HG02610 (cell line): ENCODE results near the gene ERN1.

Source experiments
- ATAC-seq: cut with Tn5 transposase; IDR thresholded peaks from one replicate; pipeline ENCODE4 v1.9.1; 2021; ENCODE audit warnings: mild to moderate bottlenecking, moderate library complexity; ENCODE audit not compliant: unreplicated experiment

The ERN1 gene

DNA sequence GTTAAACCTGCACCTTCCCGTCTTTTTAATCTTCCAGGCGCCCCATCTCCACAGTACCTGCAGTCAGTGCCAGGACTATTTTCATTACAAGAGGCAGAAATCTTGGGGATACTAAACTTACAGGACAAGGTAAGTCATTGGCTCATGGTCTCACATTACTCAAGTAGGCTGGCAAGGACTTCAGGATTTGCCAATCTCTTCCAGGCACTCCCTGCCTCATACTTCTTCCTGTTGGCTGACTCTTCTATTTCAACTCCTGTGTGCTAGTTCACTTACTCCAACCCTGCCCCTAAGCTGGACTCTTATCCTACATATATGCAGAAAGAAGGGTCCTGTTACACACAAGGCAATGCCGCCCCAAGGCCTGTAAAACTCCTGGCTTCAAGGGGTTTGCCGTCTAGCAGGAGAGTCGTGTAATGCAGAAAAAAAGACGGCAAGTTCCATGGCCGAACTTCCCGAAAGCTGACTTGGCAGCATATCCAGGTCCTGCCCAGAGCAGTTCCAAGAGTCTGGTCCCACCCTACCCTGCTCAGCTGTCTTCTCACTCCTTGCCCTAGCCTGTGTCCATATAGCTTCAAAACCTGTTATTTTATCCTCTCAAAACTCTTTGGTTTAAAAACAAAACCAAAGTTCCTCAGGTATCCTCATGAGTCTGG lies 14.8 kb downstream of the ERN1 start:
- ATAC-seq = no peak

DNA sequence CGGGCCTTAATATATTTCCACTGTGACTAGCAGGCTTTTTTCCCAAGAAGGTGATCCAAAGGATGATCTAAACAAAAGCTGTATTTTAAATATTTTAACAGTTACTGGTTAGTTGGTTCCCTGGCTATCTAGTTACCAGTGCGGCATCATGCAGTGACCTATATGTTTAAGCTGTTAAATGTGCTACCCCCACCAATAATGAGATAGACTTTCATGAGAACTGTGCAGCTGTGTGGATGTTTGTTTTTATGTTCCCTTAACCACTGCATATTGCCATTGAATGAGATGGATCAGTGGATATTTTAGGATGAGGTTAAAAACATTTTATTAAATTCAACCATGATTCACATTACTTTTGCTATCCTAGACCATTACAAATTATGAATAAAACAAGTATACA lies 16.9 kb downstream of the ERN1 start:
- ATAC-seq = no peak

DNA sequence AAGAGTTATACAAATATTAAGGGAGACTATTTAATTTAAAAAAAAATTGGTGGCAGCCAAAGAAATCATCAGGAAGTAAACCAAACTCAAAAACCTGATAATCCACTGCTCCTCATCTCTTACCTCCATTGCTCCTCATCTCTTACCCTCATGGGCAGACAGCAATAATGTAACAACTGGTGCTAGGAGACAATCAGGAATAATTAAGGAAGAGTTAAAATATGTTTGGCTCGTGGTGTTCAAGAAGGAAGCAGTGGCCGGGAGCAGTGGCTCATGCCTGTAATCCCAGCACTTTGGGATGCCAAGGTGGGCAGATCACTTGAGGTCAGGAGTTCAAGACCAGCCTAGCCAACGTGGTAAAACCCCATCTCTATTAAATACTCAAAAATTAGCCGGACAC lies 18.1 kb downstream of the ERN1 start:
- no peak for ATAC-seq

DNA sequence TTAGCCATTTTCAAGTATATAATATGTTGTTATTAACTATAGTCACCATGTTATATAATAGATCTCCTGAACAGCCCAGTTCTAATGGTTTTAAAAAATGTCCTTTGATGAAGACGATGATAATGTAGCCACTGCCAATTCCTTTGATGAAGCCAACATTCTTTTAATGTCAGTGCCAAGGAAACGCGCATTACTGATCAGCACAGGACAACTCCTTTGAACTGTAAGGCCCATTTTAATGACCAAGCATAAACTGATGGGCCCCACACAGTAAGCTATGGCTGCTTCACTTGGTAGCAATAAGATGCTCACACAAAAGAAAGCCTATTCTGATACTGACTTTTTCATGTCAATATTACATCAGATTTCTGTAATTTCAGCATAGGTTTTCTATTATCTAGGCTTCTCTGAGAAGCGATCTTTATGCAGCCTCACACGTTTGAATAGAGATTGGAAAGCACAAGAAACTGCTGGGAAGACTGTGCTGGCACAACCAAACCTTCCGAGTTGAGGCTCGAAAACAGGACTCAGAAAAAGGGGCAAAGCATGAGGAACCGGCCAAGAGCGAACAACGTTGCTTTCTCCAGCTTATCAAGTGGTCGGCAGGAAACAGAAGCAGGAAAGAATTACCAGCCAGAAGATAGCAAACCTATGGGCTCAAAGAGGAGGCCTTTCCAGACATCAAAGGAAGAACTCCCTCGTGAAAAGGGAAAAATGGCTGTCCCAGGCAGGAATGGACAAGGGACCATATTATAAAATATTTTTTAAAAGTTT lies 19.4 kb downstream of the ERN1 start:
- no peak for ATAC-seq

DNA sequence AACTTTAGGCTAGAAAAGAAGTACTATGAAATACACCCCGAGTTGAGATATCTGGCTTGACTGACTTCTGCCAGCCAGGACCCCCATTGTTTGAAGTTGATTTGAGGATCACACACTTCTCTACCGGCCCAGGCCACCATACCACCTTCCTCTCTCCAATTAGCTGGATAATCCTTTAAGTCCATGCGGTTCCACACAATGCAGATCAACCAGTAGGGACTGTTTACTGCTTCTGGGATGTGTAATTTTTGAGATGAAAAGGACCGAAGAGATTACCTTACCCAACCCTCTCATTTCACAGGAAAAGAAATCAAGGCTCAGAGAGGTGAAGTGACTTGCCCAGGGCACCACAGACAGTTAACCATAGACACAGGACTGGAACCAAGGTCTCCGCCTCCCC lies 20.5 kb downstream of the ERN1 start:
- no peak for ATAC-seq

DNA sequence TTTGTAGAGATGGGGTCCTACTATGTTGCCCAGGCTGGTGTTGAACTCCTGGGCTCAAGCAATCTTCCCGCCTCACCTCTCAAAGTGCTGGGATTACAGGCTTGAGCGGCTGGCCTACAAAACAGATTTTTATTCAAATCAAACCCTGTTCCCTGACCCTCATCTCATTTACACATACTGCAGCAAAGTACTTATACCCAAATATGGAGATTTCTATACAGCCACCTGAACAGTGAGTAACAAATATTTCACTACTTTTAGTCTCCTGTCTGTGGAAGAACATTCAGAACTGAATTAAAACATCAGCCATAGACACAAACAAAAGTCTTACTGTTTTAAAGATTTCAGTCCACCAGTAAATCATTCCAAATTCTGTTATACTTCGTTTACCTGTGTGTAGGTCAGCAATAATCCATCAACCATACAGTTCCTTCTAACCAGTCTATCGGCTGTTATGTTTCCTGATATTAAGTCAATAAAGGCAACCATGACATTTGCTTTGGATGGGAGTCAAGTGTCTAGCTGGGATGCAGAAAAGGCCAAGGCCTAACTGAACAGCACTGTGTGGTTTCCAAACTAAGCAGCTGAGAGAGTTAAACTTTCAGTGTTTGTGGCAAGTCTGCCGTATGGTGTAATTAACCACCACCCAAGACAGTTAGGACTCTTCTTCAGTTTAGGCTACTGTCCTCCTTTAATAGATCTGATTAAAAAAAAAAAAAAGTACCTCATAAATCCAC lies 22.3 kb downstream of the ERN1 start:
- no peak for ATAC-seq

DNA sequence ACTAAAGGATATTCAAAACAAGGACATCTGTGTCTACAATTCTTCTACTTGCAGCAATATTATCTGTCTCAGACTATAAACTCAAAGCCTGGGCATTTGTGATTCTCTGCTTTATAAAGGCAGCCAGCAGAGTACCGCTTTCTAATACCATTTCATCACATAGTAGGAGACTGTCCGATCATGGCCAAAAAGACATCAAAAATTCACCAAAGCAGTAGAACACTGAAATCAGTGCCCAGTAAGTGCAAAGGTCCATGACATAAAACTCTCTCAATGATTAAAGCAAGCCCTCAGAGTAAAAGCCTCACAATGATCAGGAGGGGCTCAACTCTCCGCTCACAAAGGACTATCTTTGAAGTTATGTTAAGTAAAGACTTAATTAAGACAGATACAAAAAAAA lies 23.0 kb downstream of the ERN1 start:
- ATAC-seq = no peak

DNA sequence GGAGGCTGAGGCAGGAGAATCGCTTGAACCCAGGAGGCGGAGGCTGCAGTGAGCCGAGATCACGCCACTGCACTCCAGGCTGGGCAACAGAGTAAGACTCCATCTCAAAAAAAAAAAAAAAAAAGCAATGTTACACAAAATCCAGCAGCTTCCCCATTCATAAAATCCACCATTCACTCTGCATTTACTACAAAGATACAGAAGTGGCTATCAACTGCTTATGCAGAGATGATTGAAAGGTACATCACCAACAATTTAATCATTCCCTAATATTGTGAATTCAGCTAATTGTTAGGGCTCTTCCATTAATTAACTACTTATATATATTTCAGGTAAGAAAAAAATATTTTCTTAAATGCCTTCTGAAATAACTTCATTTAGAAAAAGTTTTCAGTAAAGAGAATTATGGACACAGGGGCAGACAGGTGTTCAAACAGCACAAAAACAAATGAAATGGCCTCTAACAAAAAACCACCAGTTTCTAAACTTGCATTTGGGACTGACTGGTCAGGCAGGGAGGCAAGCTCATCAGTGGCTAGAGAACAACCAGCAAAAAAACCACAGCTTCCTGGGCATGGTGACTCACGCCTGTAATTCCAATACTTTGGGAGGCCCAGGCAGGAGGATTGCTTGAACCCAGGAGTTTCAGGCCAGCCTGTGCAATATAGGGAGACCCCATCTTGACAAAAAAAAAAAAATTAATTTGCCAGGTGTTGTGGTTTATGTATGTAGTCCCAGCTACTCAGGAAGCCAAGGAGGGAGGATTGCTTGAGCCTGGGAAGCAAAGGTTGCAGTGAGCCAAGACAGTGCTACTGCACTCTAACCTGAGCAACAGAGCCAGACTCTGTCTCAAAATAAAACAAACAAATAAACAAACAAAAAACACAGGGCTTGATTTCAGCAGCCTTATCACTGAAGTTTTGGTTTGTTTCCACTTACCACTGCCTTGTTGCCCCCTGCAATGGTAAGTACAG lies 26.3 kb downstream of the ERN1 start:
- no peak for ATAC-seq

DNA sequence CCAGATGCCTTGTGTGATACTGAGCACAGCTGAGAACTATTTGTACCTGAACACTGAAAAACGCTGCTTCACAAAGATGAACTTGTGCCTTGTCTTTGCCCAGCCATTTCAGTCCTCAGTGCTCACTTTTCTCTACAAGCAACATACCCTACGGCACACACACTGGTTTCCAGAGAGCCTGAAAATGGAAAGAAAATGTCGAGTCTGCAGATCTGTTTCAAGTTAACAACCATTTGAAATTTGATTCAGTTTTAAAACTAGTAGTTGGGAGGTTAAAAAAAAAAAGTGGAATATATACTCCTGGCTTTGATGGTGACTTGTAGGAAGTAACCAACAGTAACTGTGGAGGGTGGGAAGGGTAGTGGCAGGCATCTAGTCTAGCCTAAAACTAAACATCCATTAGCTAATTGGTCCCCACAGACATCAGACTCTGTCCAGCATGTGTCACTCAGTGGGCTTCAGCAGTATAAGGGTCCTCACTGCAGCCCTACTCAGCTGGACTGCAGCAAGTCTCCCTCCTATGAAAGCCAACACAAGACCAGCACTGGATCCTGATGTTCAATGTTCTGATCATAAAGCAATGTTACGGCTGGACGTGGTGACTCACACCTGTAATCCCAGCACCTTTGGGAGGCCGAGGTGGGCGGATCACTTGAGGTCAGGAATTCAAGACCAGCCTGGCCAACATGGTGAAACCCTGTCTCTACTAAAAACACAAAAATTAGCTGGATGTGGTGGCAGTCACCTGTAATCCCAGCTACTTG lies 27.1 kb downstream of the ERN1 start:
- ATAC-seq = no peak

DNA sequence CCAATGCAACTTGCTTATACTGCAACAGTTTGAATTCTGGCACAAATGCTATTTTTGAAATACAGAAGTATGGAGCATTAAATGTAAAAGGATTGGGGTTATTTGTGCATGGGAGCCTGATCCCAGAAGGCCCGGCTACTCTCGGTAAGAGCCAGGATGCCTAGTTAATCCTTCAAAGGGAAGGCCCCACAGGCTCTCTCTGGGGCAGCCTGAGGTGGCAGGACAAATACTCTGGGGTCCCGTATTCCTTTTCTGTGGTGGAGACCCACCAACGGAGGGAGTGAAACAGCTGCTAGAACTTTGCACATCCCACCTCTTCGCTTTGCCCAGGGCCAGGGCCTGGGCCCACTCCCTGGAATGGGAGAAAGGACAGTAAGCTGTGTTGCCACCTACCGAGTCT lies 30.4 kb downstream of the ERN1 start:
- no peak for ATAC-seq

DNA sequence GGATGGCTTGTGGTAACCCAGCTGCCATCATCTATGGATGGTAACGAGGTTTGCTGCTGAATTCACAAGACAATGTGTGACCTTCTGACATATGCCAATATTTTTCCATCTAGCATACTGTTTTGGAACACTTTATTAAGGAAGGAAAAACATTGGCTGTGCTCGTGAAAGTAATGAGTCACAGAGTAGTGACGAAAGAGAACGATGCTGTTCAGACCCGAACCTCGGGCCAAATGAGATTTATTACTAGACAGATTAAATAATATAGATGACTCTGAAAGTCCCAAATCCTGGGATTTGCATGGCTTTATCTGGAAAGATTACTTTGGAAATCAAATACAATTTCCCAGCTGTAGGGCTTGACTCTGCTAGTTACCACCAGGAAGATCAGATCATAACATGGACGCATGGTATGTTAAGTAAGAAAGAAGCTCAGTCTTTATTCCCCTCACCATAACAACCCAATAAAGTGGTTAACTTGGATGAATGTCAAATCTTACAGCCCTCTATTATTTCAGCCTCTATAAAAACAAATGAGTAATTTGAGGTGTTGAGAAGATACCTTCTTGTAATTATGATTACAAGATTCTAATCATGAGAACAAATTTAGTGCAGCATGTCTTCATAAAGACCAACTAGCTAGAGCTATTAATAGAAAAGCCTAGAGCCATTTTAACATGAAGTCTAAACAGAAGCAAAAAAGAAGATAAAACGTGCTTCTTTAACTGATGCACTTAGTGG lies 32.6 kb downstream of the ERN1 start:
- no peak for ATAC-seq

DNA sequence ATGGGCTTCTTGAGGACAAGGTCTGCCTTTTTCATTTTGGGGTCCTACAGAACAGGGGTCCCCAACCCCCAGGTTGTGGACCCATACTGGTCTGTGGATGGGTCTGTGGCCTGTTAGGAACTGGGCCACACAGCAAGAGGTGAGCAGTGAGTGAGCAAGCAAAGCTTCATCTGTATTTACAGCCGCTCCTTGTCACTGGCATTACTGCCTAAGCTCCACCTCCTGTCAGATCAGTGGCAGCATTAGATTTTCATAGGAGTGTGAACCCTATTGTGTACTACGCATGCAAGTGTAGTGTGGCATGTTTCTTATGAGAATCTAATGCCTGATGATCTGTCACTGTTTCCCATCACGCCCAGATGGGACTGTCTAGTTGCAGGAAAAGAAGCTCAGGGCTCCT lies 33.9 kb downstream of the ERN1 start:
- ATAC-seq = no peak

DNA sequence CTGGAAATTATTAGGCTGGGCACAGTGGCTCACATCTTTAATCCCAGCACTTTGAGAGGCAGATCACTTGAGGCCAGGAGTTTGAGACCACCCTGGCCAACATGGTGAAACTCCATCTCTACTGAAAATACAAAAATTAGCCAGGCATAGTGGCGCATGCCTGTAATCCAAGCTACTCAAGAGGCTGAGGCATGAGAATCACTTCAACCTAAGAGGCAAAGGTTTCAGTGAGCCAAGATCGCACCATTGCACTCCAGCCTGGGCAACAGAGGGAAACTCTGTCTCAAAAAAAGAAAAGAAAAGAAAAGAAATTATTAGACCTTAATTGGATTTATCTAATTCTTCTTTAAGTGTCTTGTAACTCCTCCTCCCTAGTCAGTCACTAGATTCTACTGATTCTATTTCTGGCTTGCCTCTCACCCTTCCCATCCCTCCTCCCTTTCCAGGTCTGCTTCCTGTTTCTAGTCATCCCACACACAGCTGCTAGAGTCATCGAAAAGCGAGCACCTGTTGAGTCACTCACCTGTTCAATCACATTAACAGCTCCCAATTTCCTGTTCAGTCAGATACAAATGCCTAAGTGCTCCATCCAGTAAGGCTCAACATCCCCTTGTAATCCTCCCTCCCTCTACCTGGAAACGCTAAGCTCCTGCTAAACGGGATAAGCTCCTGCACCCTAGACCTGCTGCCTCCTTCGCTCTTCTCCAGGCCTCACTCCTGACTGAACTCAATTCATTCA lies 34.6 kb downstream of the ERN1 start:
- ATAC-seq = no peak

DNA sequence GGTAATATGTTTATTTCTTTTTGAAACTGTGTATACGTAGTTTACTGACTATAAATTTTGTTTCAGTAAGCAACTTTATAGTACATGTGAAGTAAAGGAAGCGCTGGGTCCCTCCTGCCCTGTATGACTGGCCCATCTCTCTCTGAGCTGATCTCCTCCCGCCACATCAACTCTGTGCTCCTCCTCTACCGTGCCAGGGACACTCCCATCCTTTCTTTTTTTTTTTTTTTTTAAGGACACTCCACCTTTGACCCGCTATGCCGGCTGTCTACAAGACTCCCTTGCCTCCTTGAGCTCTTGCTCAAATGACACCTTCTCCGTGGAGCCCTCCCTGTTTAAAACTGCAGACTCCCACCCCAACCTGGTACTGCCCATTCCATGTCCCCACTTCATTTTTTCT lies 35.5 kb downstream of the ERN1 start:
- ATAC-seq = no peak

DNA sequence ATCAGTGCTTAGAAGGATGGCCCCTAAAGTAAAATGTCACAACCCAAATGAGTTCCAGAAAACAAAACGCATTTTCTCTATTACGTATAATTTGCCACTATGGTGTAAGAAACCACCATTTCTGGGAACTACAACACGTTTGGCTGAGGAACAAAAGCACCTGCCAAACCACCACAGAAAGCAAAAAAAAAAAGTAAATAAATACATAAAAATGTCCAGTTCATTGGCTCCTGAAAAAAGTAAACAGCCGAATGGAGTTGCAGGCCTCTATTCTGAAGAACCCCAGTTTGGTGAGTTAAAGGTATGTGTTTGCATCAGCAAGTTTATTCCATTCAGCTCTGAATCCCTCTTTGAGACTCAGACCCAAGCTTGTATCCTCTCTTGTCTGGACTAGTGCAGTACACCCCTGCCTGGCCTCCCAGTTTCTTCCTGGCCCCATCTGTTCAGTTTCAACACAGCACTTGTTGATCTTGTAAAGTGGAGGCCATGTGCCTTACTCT lies 36.9 kb downstream of the ERN1 start:
- ATAC-seq = no peak

DNA sequence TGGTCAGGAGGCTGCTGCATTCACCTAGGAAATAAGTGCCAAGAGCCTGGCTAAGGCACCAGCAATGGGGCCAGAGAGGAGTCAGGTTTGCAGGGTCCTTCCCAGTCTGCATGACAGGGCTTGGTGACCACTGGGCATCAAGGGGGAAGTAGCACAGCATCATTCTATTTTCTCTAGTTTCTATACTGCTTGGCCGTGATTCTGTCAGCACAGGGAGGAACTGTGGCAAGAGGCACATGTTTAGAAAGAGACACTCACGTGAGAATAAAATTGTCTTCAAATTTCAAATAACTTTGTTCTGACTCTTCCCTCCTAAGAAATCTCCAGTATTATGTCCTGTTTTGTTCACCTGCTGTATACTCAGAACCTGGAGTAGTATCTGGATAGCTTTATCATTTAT lies 37.8 kb downstream of the ERN1 start:
- ATAC-seq = no peak

DNA sequence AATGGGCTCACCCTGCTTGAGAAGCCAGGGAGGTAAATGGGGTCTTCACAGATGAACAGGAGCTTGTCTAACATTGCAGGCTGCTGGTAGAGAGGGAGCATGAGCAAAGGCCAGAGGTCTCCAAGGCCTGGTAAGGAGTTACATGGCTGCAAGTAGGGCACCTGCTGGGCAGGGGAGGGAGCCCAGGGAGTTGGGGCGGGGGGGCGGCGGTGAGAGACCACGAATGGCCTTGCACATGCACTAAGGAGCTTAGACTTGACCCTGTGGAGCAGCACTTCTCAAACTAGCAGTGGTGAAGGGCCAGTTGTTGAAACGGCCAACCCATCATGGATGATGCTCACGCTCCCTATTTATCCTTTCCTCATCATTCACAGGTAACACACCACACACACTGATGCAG lies 38.4 kb downstream of the ERN1 start:
- no peak for ATAC-seq

DNA sequence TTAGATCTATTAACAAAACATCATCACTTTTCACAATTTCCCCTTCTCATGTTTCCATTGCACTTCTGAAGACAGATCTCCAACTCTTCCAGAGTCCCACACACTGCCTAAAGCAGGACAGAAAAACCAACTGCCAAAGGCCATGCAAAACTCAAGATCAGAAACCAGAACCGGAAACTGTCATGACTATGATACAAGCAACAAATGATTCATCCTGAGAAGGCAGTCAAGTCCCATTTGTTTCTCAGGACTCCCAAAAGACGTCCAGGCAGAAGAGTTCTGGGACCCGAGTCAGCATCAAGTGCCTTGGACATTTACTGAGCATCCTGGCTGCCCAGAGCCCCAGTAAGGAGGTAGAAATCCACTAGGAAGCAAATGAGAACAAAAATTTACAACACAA lies 38.8 kb downstream of the ERN1 start:
- peak; percentile 70 for ATAC-seq

DNA sequence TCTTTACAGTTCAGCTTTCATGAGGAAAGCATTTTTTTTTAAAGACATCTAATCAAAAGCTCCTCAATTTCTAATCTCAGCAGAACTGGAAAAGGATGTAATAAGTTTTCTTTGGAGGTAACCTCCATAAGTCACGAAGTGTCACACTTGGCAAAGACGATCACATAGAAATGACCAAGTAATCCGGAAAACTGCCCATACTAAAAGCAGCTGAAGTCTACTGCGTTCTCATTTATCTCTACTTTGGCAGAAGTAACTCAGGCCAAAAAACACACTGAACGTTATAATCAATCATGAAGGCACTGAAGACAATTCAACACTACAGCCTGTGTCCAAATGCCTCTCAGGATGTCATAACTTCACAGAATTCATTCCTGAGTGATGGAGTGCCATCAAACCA lies 39.8 kb downstream of the ERN1 start:
- no peak for ATAC-seq
